GM04503 (cell line): Measurements from ENCODE around the gene SLC6A5.

Source experiments
- DNase-seq: peaks from one replicate; pipeline ENCODE4 v3.0.0-alpha.2; 2012; ENCODE audit warnings: low read depth

The SLC6A5 gene

GRCh38 chr11:20621679-20622078, 22.3 kb downstream of the SLC6A5 start:
- DNase-seq, result no peak

GRCh38 chr11:20623252-20623651, 23.8 kb downstream of the SLC6A5 start:
- no peak for DNase-seq

GRCh38 chr11:20626279-20626678, 26.9 kb downstream of the SLC6A5 start:
- DNase-seq, result no peak

- DNase-seq, result no peak
Measured at GRCh38 chr11:20627026-20627425, 27.6 kb downstream of the SLC6A5 start.

- DNase-seq, result no peak
Measured at GRCh38 chr11:20627701-20628100, 28.3 kb downstream of the SLC6A5 start.

- no peak for DNase-seq
Measured at GRCh38 chr11:20631519-20632168, 32.2 kb downstream of the SLC6A5 start.

GRCh38 chr11:20632169-20632532, 32.7 kb downstream of the SLC6A5 start:
- no peak for DNase-seq

GRCh38 chr11:20634044-20634443, 34.6 kb downstream of the SLC6A5 start:
- no peak for DNase-seq

GRCh38 chr11:20634781-20635180, 35.4 kb downstream of the SLC6A5 start:
- DNase-seq, result no peak

GRCh38 chr11:20638074-20638473, 38.7 kb downstream of the SLC6A5 start:
- DNase-seq, result no peak

- DNase-seq, result no peak
Measured at GRCh38 chr11:20639688-20640087, 40.3 kb downstream of the SLC6A5 start.

- no peak for DNase-seq
Measured at GRCh38 chr11:20640401-20640800, 41.0 kb downstream of the SLC6A5 start.

GRCh38 chr11:20644360-20644759, 45.0 kb downstream of the SLC6A5 start:
- no peak for DNase-seq

- peak; percentile 6 for DNase-seq
Measured at GRCh38 chr11:20647976-20648565, 48.7 kb downstream of the SLC6A5 start.

- DNase-seq, result no peak
Measured at GRCh38 chr11:20652150-20652806, 52.9 kb downstream of the SLC6A5 start.

- DNase-seq, result no peak
Measured at GRCh38 chr11:20654038-20654437, 54.6 kb downstream of the SLC6A5 start.

GRCh38 chr11:20656901-20657300, 57.5 kb downstream of the SLC6A5 start:
- no peak for DNase-seq

GRCh38 chr11:20658135-20658534, 58.7 kb downstream of the SLC6A5 start:
- DNase-seq, result no peak

- no peak for DNase-seq
Measured at GRCh38 chr11:20661445-20661844, 62.0 kb downstream of the SLC6A5 start.

GRCh38 chr11:20661850-20662249, 62.4 kb downstream of the SLC6A5 start:
- no peak for DNase-seq

- no peak for DNase-seq
Measured at GRCh38 chr11:20668131-20668809, 68.9 kb downstream of the SLC6A5 start.

- no peak for DNase-seq
Measured at GRCh38 chr11:20668844-20669819, 69.7 kb downstream of the SLC6A5 start, which contains the start of gene NELL1. Gene NELL1 (plus strand): TSS chr11:20669586.
